HCT116 (cell line): ENCODE results near the gene CNTN5.

Experiments used
- EZH2 ChIP-seq: fragments of 200-600 bp; sonication (generic); IDR thresholded peaks from 2 replicates; pipeline ENCODE4 v1.6.1; 2017; ENCODE audit warnings: antibody characterized with exemption, mixed run types
- POLR2A ChIP-seq: IDR thresholded peaks from 2 replicates; pipeline ENCODE4 v1.7.0; 2011; ENCODE audit warnings: borderline replicate concordance; ENCODE audit not compliant: insufficient read depth, insufficient read length; ENCODE audit errors: extremely low read depth
- POLR2AphosphoS5 ChIP-seq: IDR thresholded peaks from 2 replicates; pipeline ENCODE4 v1.6.1; 2011; ENCODE audit warnings: mild to moderate bottlenecking, low read depth, low read length, moderate library complexity
- RAD21 ChIP-seq: IDR thresholded peaks from 2 replicates; pipeline ENCODE4 v1.6.1; 2012; ENCODE audit warnings: low read depth, mild to moderate bottlenecking
- SP1 ChIP-seq: IDR thresholded peaks from 2 replicates; pipeline ENCODE4 v1.6.1; 2012; ENCODE audit warnings: low read depth
- YY1 ChIP-seq: IDR thresholded peaks from 2 replicates; pipeline ENCODE4 v1.6.1; 2011; ENCODE audit warnings: low read length, low read depth, moderate library complexity, mild to moderate bottlenecking; ENCODE audit not compliant: insufficient replicate concordance; ENCODE audit errors: extremely low read depth
- ZFX ChIP-seq: fragments of 450-650 bp; IDR thresholded peaks from 2 replicates; pipeline ENCODE4 v1.6.1; 2017
- TF ChIP-seq, protein P1 (sequence below): IDR thresholded peaks from 2 replicates; pipeline ENCODE4 v1.6.1; 2012; ENCODE audit warnings: low read depth
- TF ChIP-seq, protein P2 (sequence below): IDR thresholded peaks from 2 replicates; pipeline ENCODE4 v1.6.1; 2011; ENCODE audit warnings: mild to moderate bottlenecking, low read length, moderate library complexity; ENCODE audit not compliant: insufficient replicate concordance; ENCODE audit errors: extremely low read depth
- TF ChIP-seq, protein P3 (sequence below), 3 experiments: fragments of 200-600 bp in 1 of 3; sonication (generic) in 1 of 3; IDR thresholded peaks in 2 of 3; conservative IDR thresholded peaks in 1 of 3; 2 replicates each; pipeline ENCODE4 v1.5.1; 2012 to 2017; ENCODE audit warnings: low read depth in 2 of 3, low read length in 2 of 3, antibody characterized with exemption in 1 of 3, borderline replicate concordance in 1 of 3, control low read depth in 1 of 3, mild to moderate bottlenecking in 1 of 3, mixed read lengths in 1 of 3, mixed run types in 1 of 3, moderate library complexity in 1 of 3; ENCODE audit not compliant: insufficient read depth in 1 of 3
- TF ChIP-seq, protein P4 (sequence below): IDR thresholded peaks from 2 replicates; pipeline ENCODE4 v1.6.1; 2012
- TF ChIP-seq, protein P5 (sequence below): IDR thresholded peaks from 2 replicates; pipeline ENCODE4 v1.6.1; 2012

DNA sequence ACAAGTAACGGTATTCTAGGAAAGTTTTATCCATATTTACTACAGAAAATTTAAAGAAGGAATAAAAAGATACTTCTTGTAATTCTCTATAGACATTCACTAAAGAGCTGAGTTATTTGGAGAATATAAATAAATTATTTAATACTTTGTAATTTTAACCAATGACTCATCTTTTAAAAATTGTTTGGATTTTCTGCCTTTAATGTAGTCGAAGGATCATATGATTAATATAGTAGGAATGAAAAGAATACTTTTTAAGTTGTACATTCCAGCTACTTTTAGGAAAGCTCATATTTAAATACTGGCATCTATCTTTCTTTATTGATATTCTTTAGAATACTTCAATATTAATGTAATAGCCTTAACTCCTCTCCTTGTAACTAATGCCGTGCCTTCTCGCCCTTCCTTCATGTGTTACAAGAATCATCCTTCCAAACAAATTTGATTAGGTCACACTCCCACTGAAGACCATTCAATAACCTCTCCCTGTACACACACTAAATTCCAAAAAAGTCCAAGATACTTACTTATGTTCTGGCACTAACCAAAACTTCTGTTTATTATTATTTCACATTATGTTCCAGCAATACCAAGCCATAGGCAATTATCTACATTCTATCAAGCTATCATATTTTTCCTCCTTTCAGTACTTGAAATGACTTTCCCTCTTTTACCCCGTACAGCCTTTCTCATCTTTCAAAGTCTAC is 501.9 kb downstream of the CNTN5 start:
- TF ChIP-seq POLR2A (no peak), YY1 (no peak), POLR2AphosphoS5 (no peak), RAD21 (no peak), EZH2 (no peak), SP1 (no peak), ZFX (no peak)
- TF ChIP-seq, protein P1, sequence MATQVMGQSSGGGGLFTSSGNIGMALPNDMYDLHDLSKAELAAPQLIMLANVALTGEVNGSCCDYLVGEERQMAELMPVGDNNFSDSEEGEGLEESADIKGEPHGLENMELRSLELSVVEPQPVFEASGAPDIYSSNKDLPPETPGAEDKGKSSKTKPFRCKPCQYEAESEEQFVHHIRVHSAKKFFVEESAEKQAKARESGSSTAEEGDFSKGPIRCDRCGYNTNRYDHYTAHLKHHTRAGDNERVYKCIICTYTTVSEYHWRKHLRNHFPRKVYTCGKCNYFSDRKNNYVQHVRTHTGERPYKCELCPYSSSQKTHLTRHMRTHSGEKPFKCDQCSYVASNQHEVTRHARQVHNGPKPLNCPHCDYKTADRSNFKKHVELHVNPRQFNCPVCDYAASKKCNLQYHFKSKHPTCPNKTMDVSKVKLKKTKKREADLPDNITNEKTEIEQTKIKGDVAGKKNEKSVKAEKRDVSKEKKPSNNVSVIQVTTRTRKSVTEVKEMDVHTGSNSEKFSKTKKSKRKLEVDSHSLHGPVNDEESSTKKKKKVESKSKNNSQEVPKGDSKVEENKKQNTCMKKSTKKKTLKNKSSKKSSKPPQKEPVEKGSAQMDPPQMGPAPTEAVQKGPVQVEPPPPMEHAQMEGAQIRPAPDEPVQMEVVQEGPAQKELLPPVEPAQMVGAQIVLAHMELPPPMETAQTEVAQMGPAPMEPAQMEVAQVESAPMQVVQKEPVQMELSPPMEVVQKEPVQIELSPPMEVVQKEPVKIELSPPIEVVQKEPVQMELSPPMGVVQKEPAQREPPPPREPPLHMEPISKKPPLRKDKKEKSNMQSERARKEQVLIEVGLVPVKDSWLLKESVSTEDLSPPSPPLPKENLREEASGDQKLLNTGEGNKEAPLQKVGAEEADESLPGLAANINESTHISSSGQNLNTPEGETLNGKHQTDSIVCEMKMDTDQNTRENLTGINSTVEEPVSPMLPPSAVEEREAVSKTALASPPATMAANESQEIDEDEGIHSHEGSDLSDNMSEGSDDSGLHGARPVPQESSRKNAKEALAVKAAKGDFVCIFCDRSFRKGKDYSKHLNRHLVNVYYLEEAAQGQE, result no peak
- TF ChIP-seq, protein P2, sequence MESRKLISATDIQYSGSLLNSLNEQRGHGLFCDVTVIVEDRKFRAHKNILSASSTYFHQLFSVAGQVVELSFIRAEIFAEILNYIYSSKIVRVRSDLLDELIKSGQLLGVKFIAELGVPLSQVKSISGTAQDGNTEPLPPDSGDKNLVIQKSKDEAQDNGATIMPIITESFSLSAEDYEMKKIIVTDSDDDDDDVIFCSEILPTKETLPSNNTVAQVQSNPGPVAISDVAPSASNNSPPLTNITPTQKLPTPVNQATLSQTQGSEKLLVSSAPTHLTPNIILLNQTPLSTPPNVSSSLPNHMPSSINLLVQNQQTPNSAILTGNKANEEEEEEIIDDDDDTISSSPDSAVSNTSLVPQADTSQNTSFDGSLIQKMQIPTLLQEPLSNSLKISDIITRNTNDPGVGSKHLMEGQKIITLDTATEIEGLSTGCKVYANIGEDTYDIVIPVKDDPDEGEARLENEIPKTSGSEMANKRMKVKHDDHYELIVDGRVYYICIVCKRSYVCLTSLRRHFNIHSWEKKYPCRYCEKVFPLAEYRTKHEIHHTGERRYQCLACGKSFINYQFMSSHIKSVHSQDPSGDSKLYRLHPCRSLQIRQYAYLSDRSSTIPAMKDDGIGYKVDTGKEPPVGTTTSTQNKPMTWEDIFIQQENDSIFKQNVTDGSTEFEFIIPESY, result no peak
- TF ChIP-seq, protein P3, sequence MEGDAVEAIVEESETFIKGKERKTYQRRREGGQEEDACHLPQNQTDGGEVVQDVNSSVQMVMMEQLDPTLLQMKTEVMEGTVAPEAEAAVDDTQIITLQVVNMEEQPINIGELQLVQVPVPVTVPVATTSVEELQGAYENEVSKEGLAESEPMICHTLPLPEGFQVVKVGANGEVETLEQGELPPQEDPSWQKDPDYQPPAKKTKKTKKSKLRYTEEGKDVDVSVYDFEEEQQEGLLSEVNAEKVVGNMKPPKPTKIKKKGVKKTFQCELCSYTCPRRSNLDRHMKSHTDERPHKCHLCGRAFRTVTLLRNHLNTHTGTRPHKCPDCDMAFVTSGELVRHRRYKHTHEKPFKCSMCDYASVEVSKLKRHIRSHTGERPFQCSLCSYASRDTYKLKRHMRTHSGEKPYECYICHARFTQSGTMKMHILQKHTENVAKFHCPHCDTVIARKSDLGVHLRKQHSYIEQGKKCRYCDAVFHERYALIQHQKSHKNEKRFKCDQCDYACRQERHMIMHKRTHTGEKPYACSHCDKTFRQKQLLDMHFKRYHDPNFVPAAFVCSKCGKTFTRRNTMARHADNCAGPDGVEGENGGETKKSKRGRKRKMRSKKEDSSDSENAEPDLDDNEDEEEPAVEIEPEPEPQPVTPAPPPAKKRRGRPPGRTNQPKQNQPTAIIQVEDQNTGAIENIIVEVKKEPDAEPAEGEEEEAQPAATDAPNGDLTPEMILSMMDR (IDR thresholded peaks at IDR 0.05 in 2 of 3, conservative IDR thresholded peaks at IDR 0.05 in 1 of 3; ENCODE audit: borderline replicate concordance in 1 of 3, insufficient read depth in 1 of 3, low read depth in 2 of 3, low read length in 2 of 3), result no peak
- TF ChIP-seq, protein P4, sequence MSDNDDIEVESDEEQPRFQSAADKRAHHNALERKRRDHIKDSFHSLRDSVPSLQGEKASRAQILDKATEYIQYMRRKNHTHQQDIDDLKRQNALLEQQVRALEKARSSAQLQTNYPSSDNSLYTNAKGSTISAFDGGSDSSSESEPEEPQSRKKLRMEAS, result no peak
- TF ChIP-seq, protein P5, sequence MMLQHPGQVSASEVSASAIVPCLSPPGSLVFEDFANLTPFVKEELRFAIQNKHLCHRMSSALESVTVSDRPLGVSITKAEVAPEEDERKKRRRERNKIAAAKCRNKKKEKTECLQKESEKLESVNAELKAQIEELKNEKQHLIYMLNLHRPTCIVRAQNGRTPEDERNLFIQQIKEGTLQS, result no peak
